ENCODE results near the gene AGPAT3. TPM values are rescaled to one million over a fixed set of nuclear protein-coding genes. Genes with fewer than 3 reads are reported as not detected.
"Not testable (repeated sequence)": the region's sequence is repeated elsewhere in the genome, so short reads cannot be mapped to it uniquely, and the experiment has no call there.

Gene AGPAT3
- total RNA-seq, 5 donors from 2014 or later (not counting 1 experiment from before 2014, with no cell fraction given): 48.4 to 77.2 (median 65.1) TPM

- Histone ChIP-seq H3K36me3 (ENCODE audit: control insufficient read depth in 2 of 2, extremely low read depth in 1 of 2, insufficient read depth in 1 of 2, low read length in 1 of 2) (no peaks in the 10 kb centered on the region), H3K27ac (ENCODE audit: low read length) (no peak overlapping the region), H3K27me3 (replicated peaks in 1 of 2; ENCODE audit: control insufficient read depth in 2 of 2, extremely low read depth in 1 of 2, insufficient read depth in 2 of 2, low read length in 1 of 2) (peaks cover 0 to 7% of the 10 kb centered on the region in 2 experiments), H3K4me1 (ENCODE audit: control insufficient read depth in 1 of 2, extremely low read depth in 1 of 2, insufficient read depth in 2 of 2, low read length in 2 of 2) (no peaks in the 10 kb centered on the region), H3K9me3 (no peaks in the 10 kb centered on the region), H3K4me3 (ENCODE audit: control insufficient read depth in 1 of 2, extremely low read depth in 1 of 2, low read length in 1 of 2) (no peak overlapping the region)
- WGBS (ENCODE audit: insufficient coverage): 91% methylated on average over 19 of the region's 25 CpGs
- ChIA-PET CTCF (interaction anchor here in 1 of 2 donors (0.5 kb wide), 1 partner anchor 114 kb away, joined by 3 read pairs; no protein-coding TSS in a partner anchor), POLR2A (no interaction called here)
- DNase-seq: no peak
- peaks cover 0 to 2% (median 2%) of the 10 kb centered on the region in 3 donors for H3K4me1 Mint-ChIP-seq
- ATAC-seq (replicated peaks in 1 of 4): no peak
- H3K9me3 Mint-ChIP-seq: peaks cover 5 to 7% (median 6%) of the 10 kb centered on the region in 3 donors
- no peak overlapping the region for H3K4me3 Mint-ChIP-seq
- no peak overlapping the region for H3K27ac Mint-ChIP-seq
- peaks cover 6% of the 10 kb centered on the region for H3K36me3 Mint-ChIP-seq
- H3K27me3 Mint-ChIP-seq: no peaks in the 10 kb centered on the region
Measured at GRCh38 chr21:43819511-43820405, 45.3 kb upstream of the AGPAT3 start.

GRCh38 chr21:43820466-43820865 lies 44.6 kb upstream of the AGPAT3 start:
- H3K9me3 ChIP-seq: no peaks in the 10 kb centered on the region
- ATAC-seq (replicated peaks in 1 of 4) (no peak), DNase-seq (no peak)
- peaks cover 0 to 12% of the 10 kb centered on the region in 2 experiments for H3K27me3 ChIP-seq (replicated peaks in 1 of 2; ENCODE audit: control insufficient read depth in 2 of 2, extremely low read depth in 1 of 2, insufficient read depth in 2 of 2, low read length in 1 of 2)
- Mint-ChIP-seq H3K36me3 (peaks cover 6% of the 10 kb centered on the region), H3K4me3 (no peak overlapping the region), H3K27me3 (no peaks in the 10 kb centered on the region), H3K27ac (no peak overlapping the region), H3K4me1 (no peaks in the 10 kb centered on the region), H3K9me3 (peaks cover 5 to 7% (median 6%) of the 10 kb centered on the region in 3 donors)
- POLR2A ChIA-PET: no interaction called here
- WGBS (ENCODE audit: insufficient coverage): 80% methylated on average over 10 of the region's 11 CpGs
- no peaks in the 10 kb centered on the region for H3K36me3 ChIP-seq (ENCODE audit: control insufficient read depth in 2 of 2, extremely low read depth in 1 of 2, insufficient read depth in 1 of 2, low read length in 1 of 2)
- H3K4me3 ChIP-seq (ENCODE audit: control insufficient read depth in 1 of 2, extremely low read depth in 1 of 2, low read length in 1 of 2): no peak overlapping the region
- CTCF ChIA-PET: no interaction called here
- no peak overlapping the region for H3K27ac ChIP-seq (ENCODE audit: low read length)
- no peaks in the 10 kb centered on the region for H3K4me1 ChIP-seq (ENCODE audit: control insufficient read depth in 1 of 2, extremely low read depth in 1 of 2, insufficient read depth in 2 of 2, low read length in 2 of 2)

- CTCF ChIA-PET; DNase-seq; POLR2A ChIA-PET; H3K9me3 Mint-ChIP-seq; H3K4me3 Mint-ChIP-seq; H3K27ac ChIP-seq (ENCODE audit: low read length); H3K4me1 Mint-ChIP-seq; H3K9me3 ChIP-seq; ATAC-seq (replicated peaks in 1 of 4); H3K36me3 ChIP-seq (ENCODE audit: control insufficient read depth in 2 of 2, extremely low read depth in 1 of 2, insufficient read depth in 1 of 2, low read length in 1 of 2); H3K27me3 Mint-ChIP-seq; H3K4me1 ChIP-seq (ENCODE audit: control insufficient read depth in 1 of 2, extremely low read depth in 1 of 2, insufficient read depth in 2 of 2, low read length in 2 of 2); H3K36me3 Mint-ChIP-seq; H3K27ac Mint-ChIP-seq; H3K4me3 ChIP-seq (ENCODE audit: control insufficient read depth in 1 of 2, extremely low read depth in 1 of 2, low read length in 1 of 2): not testable (repeated sequence)
- H3K27me3 ChIP-seq (replicated peaks in 1 of 2; ENCODE audit: control insufficient read depth in 2 of 2, extremely low read depth in 1 of 2, insufficient read depth in 2 of 2, low read length in 1 of 2): peaks cover 0 to 27% of the 10 kb centered on the region in 2 experiments
- 89% methylated on average over 12 of the region's 25 CpGs for WGBS (ENCODE audit: insufficient coverage)
Measured at GRCh38 chr21:43822166-43822565, 42.9 kb upstream of the AGPAT3 start.

GRCh38 chr21:43822741-43823140 lies 42.3 kb upstream of the AGPAT3 start:
- H3K36me3 ChIP-seq (ENCODE audit: control insufficient read depth in 2 of 2, extremely low read depth in 1 of 2, insufficient read depth in 1 of 2, low read length in 1 of 2); H3K36me3 Mint-ChIP-seq; H3K27me3 Mint-ChIP-seq; H3K9me3 Mint-ChIP-seq; H3K27ac Mint-ChIP-seq; CTCF ChIA-PET; H3K4me3 Mint-ChIP-seq; POLR2A ChIA-PET; H3K4me1 ChIP-seq (ENCODE audit: control insufficient read depth in 1 of 2, extremely low read depth in 1 of 2, insufficient read depth in 2 of 2, low read length in 2 of 2); H3K9me3 ChIP-seq; DNase-seq; H3K4me1 Mint-ChIP-seq; H3K27ac ChIP-seq (ENCODE audit: low read length); H3K4me3 ChIP-seq (ENCODE audit: control insufficient read depth in 1 of 2, extremely low read depth in 1 of 2, low read length in 1 of 2); ATAC-seq (replicated peaks in 1 of 4): not testable (repeated sequence)
- no CpG with 5 or more reads among the region's 5 CpGs for WGBS (ENCODE audit: insufficient coverage)
- H3K27me3 ChIP-seq (replicated peaks in 1 of 2; ENCODE audit: control insufficient read depth in 2 of 2, extremely low read depth in 1 of 2, insufficient read depth in 2 of 2, low read length in 1 of 2): peaks cover 0 to 30% of the 10 kb centered on the region in 2 experiments

- Mint-ChIP-seq H3K27me3 (peaks cover 0 to 8% of the 10 kb centered on the region in 2 donors), H3K27ac (no peak overlapping the region), H3K4me3 (no peak overlapping the region), H3K36me3 (no peaks in the 10 kb centered on the region), H3K4me1 (no peaks in the 10 kb centered on the region), H3K9me3 (no peaks in the 10 kb centered on the region)
- Histone ChIP-seq H3K27me3 (replicated peaks in 1 of 2; ENCODE audit: control insufficient read depth in 2 of 2, extremely low read depth in 1 of 2, insufficient read depth in 2 of 2, low read length in 1 of 2) (peaks cover 0 to 31% of the 10 kb centered on the region in 2 experiments), H3K4me1 (ENCODE audit: control insufficient read depth in 1 of 2, extremely low read depth in 1 of 2, insufficient read depth in 2 of 2, low read length in 2 of 2) (no peaks in the 10 kb centered on the region), H3K4me3 (ENCODE audit: control insufficient read depth in 1 of 2, extremely low read depth in 1 of 2, low read length in 1 of 2) (no peak overlapping the region), H3K27ac (ENCODE audit: low read length) (no peak overlapping the region), H3K9me3 (no peaks in the 10 kb centered on the region), H3K36me3 (ENCODE audit: control insufficient read depth in 2 of 2, extremely low read depth in 1 of 2, insufficient read depth in 1 of 2, low read length in 1 of 2) (no peaks in the 10 kb centered on the region)
- ATAC-seq (replicated peaks in 1 of 4) (no peak), DNase-seq (no peak)
- ChIA-PET CTCF (no interaction called here), POLR2A (no interaction called here)
- 76% methylated on average over 9 of the region's 17 CpGs for WGBS (ENCODE audit: insufficient coverage)
Measured at GRCh38 chr21:43824333-43825241, 40.4 kb upstream of the AGPAT3 start.

- Mint-ChIP-seq H3K27me3 (peaks cover 0 to 13% of the 10 kb centered on the region in 2 donors), H3K9me3 (no peaks in the 10 kb centered on the region), H3K4me1 (no peaks in the 10 kb centered on the region), H3K36me3 (no peaks in the 10 kb centered on the region), H3K27ac (no peak overlapping the region), H3K4me3 (no peak overlapping the region)
- WGBS (ENCODE audit: insufficient coverage): 95% methylated on average over 18 of the region's 24 CpGs
- no peaks in the 10 kb centered on the region for H3K9me3 ChIP-seq
- ATAC-seq (replicated peaks in 1 of 4) (no peak), DNase-seq (no peak)
- H3K27ac ChIP-seq (ENCODE audit: low read length): no peak overlapping the region
- H3K27me3 ChIP-seq (replicated peaks in 1 of 2; ENCODE audit: control insufficient read depth in 2 of 2, extremely low read depth in 1 of 2, insufficient read depth in 2 of 2, low read length in 1 of 2): peaks cover 0 to 35% of the 10 kb centered on the region in 2 experiments
- ChIA-PET CTCF (no interaction called here), POLR2A (no interaction called here)
- no peaks in the 10 kb centered on the region for H3K4me1 ChIP-seq (ENCODE audit: control insufficient read depth in 1 of 2, extremely low read depth in 1 of 2, insufficient read depth in 2 of 2, low read length in 2 of 2)
- H3K4me3 ChIP-seq (ENCODE audit: control insufficient read depth in 1 of 2, extremely low read depth in 1 of 2, low read length in 1 of 2): no peak overlapping the region
- no peaks in the 10 kb centered on the region for H3K36me3 ChIP-seq (ENCODE audit: control insufficient read depth in 2 of 2, extremely low read depth in 1 of 2, insufficient read depth in 1 of 2, low read length in 1 of 2)
Measured at GRCh38 chr21:43825242-43825935, 39.6 kb upstream of the AGPAT3 start.

Data from T-cell (primary cell).